Myocyte (in vitro differentiated cells): Measurements from ENCODE around the gene GNAQ. TPM values are rescaled to one million over a fixed set of nuclear protein-coding genes. Genes with fewer than 3 reads are reported as not detected.
"Not testable (repeated sequence)": the region's sequence is repeated elsewhere in the genome, so short reads cannot be mapped to it uniquely, and the experiment has no call there.

Experiments
- DNase-seq: peaks from one replicate; pipeline ENCODE4 v3.0.0-alpha.2; 2012; ENCODE audit warnings: low read depth
- total RNA-seq: library from RNA; depleted of rRNA; stranded (reverse); fragments of >200 nt; gene quantifications from 2 replicates; pipeline ENCODE4 v1.2.3, GENCODE V29; 2014

The GNAQ gene
- total RNA-seq, 1 donor from 2014 or later, result 29.9 TPM

DNA sequence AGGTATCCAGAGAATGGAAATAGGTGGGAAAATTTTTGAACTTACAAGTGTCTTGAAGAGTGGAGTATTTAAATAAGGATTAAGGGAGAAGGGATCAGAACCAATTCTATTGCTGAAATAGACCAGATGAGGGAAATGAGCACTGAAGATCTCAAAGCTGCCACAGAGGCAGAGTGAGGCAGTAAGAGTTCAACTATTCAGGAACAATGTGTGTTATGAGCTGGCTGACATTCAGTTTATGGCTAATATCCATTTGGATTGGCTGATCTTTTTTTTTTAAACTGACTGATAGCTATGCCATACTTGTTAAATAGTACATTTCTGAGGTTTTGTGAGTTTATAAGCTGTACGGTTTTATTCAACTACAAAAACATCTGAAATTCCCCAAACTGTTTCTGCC lies 288.2 kb downstream of the GNAQ start:
- no peak for DNase-seq

- no peak for DNase-seq
Measured at GRCh38 chr9:77738932-77739331, 292.7 kb downstream of the GNAQ start.

- no peak for DNase-seq
Measured at GRCh38 chr9:77735494-77735893, 296.1 kb downstream of the GNAQ start.

DNA sequence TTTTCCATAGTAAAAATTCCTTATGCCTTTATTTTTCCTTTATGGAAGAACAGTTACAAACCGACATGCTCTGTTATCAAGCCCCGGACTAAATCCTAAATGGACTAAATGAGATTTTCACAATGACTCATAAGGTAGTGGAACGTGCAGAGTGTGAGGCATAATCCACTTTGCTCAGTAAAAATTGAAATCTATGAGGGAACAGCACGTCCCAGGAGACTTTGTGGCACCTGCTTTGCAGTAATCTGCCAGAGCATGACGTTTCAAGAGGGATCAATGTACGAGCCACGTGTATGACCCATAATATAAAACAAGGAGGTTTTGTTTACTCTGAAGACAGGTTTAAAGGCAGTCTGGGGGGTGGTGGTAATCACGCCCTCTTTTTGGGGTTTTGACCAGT lies 299.7 kb downstream of the GNAQ start:
- DNase-seq, result peak; percentile 55

DNA sequence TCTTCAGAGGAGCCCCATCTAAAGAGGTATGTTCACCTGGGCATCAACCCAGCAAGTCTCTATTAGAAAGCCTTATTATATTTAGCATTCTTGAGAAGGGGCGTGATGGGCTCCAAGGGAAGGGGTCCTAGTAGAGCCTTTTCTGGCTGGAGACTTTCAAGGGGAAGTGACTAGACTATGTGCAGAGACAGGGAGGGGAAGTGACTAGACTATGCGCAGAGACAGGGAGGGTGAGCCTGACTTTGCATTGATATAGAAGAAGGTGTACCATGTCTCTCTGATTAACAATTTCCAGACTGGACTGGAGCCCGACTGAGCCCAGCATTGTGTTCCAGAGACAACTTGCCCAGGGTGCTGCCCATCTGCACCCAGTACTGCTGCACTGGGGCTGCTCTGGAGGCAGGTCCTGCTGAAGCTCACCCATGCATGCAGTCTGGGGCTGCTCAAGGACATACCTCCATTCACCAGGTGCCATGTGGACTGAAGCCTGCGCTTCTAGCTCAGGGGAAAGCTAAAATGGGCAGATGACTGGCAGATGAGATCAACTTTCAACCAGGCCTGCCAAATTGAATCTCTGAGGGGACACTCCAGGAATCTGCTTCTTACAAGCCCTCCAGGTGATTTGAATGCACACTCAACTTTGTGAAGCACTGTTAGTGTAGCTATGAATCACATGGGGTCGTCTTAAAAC lies 300.5 kb downstream of the GNAQ start:
- DNase-seq, result no peak

GRCh38 chr9:77729177-77729576 lies 302.4 kb downstream of the GNAQ start:
- no peak for DNase-seq

DNA sequence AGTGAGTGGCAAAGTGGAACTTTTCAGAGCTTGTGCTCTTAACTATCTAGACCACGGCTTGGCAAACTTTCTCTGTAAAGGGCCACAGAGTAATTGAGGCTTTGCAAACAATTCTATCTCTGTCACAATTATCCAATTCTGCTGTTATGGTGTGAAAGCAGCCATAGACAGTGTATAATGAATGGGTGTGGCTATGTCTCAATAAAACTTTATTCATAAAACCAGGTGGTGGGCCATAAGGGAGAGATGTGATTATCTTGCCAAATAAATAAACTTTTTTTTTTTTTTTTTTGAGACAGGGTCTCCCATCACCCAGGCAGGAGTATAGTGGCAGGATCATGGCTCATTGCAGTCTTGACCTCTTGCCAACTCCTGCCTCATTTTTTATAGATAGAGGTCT lies 304.8 kb downstream of the GNAQ start:
- no peak for DNase-seq

DNA sequence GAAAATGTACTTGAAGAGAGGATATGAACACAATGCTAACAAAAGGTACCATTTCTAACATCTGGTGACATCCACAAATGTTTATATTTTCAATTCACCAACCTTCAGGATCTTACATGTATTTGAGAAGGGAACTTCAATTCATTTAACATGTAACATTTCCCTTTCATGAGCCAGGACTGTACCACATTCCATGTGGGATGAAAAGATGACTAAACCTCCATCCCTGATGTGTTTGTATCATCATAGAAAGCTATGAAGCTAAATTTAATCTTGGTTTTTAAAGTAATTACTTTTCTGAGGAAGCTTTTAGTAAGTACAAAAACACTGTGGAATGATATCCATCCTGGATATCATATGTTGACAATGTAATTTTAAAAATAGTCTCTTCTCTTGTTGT lies 305.3 kb downstream of the GNAQ start:
- no peak for DNase-seq

- no peak for DNase-seq
Measured at GRCh38 chr9:77725820-77726219, 305.8 kb downstream of the GNAQ start.

DNA sequence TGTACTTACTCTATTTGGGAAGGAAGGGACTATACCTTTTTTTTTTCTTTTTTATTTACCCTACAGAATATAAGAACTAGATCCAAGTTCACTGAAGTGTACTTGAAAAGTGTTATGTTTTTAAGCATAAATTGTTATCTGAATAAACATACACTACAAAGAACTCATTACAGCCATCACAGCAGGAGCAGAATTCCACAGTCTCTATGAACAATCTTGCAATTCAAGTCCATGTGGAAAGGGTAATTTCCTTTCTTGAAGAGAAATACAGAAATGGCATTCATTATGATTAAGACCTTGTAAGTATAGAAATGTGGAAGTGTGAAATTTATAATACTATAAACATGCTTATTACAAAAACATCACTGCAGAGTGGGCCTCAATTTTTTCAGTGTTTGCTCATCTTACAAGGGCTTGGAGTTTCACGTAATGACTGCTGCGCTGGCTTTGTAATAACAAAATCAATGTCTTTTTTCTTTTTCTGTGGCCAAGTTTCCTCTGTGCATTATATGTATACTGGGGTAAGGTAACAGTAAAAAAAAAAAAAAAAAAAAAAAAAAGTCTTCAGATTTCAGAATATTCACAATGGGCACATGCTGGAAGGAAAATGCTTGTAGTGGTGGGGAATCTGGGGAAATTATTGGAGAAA lies 306.4 kb downstream of the GNAQ start:
- no peak for DNase-seq

GRCh38 chr9:77721156-77721555 lies 310.5 kb downstream of the GNAQ start:
- not testable (repeated sequence) for DNase-seq

- DNase-seq, result no peak
Measured at GRCh38 chr9:77719321-77719720, 312.3 kb downstream of the GNAQ start.

DNA sequence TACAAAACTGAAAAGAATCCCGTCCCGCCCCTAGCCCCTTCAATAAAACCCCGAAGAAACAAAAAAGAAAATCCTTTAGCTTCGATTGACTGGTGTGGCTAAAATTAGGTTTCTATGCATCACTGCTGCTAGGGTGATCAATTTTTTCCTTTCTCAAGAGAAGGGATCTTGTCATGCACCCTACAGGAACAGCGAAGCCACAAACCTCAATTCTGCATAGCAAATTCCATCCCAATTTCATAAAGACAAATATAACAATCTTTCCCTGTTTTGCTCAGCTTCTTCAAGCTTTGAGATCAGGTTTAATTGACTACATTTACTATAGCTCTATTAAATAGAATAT lies 313.3 kb downstream of the GNAQ start:
- not testable (repeated sequence) for DNase-seq

- peak; percentile 76 for DNase-seq
Measured at GRCh38 chr9:77717608-77718297, 313.9 kb downstream of the GNAQ start.

DNA sequence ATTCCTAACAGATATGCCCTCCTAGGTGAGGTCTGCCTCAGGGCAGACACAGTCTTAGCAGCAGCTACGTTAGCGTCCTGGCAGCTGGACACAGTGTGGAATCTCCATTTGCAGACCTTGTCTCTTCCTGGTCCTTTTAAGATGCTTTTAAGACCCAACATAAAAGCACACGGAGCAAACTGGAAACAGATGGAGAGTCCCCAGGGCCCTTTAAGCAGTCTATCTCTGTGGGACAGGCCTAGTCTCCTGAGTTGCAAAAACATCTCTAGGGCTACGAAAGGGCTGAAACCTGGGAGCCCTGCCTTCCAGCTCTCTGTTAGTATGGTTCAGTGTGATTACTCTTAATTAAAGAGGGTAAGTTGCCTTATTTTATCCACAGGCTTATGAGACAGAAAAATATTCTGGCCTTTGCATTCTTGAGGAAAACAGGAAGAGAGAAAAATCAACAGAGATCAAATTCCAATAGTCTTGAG lies 317.5 kb downstream of the GNAQ start:
- peak; percentile 31 for DNase-seq

DNA sequence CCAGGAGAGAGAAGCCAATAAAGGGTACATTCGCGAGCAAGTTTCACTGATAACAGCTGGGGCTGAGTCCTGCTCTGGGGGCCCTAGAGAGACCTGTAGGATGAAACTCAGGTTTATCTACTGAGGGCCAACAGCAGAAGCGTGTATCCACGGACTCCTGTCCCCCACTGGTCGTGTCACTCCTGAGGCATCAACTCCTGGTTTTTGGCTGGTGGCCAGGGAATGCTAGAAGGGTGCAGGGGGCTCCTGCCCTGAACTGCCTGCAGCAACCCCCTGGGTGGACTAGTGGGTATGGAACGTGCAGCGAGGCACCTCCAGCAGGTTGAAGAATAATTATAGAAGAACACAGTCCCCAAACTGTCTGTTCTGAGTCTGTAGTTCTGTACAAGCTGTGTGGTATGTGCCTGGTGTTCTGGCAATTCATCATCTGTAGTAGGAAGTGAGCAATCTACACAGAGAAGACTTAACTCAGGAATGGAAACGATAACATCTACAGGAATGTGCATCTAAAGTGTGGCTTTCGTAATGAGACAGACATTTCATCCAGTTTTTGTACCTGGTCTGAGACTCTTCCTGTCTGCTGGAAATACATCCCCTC lies 319.0 kb downstream of the GNAQ start:
- no peak for DNase-seq

- no peak for DNase-seq
Measured at GRCh38 chr9:77710965-77711648, 320.5 kb downstream of the GNAQ start.

GRCh38 chr9:77710316-77710715 lies 321.3 kb downstream of the GNAQ start:
- no peak for DNase-seq

DNA sequence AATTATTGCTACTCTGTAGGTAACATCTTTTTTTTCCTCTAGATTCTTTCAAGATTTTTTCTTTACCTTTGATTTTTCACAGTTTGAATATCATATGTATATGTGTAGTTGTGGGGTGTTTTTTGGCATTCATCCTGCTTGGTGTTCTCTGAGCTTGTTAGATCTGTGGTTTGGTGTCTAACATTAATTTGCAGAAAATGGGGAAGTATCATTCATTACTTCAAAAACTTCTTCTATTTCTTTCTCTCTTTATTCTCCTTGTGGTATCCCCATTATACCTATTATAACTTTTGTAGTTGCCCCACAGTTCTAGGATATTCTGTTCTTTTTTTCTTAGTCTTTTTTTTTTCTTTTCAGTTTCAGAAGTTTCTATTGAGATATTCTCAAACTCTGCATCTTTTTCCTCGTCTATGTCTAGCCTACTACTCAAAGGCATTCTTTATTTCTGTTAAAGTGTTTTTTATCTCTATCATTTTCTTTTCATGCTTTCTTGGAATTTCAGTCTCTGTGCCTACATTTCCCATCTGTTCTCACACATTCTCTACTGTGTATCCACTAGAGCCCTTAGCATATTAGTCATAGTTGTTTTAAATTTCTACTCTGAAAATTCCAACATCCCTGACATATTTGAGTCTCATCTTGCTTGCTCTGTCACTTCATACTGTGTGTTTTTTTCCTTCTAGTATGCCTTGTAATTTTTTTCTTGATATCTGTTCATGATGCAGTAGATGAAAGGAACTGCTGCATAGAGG lies 323.4 kb downstream of the GNAQ start:
- peak; percentile 11 for DNase-seq

DNA sequence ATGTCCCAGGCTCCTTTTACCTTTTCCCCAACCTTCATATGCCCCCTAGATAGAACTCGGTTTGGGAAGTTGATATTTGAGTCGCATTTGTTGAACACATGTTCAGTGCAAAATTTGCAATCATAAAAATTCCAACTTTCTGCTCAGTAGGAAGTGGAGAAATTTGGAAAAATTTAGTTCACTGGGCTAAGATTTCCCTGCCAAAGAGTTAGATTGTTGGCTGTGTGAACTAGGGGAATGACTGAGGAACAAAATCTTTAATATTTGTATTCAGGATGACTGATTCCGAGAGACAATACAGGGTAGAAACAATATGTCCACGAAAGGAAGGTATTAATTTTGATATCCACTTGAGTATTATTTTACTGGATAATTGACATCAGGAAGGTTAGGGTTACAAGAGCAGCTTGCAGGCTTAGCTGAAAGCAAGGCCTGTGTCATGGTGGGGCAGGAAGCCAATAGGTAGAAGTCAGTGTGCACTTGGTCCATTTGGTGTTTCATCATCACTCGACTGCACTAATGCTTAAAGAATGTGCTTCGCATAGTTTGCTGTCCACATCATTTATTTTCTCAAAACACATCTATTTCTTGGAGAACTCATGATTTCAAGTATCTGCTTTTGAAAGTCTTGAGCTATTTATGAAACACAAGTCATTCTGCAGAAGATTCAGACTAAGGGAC lies 324.1 kb downstream of the GNAQ start:
- peak; percentile 84 for DNase-seq
